Type B pancreatic cell (in vitro differentiated cells): ENCODE measurements around the gene HOXB7. TPM values are rescaled to one million over a fixed set of nuclear protein-coding genes. Genes with fewer than 3 reads are reported as not detected.

Source experiments
- DNase-seq: peaks from one replicate; pipeline ENCODE4 v3.0.0; 2021; ENCODE audit warnings: mixed read lengths; ENCODE audit not compliant: unreplicated experiment; ENCODE audit errors: extremely low spot score
- H3K27ac Mint-ChIP-seq: 2 replicates; pipeline ENCODE4 v1.8.0; 2021; ENCODE audit warnings: mild to moderate bottlenecking, mixed read lengths
- H3K27me3 Mint-ChIP-seq: 2 replicates; pipeline ENCODE4 v1.8.0; 2021; ENCODE audit warnings: mixed read lengths
- H3K36me3 Mint-ChIP-seq: 2 replicates; pipeline ENCODE4 v1.8.0; 2021; ENCODE audit warnings: mixed read lengths
- H3K4me1 Mint-ChIP-seq: one replicate; pipeline ENCODE4 v1.8.0; 2021; ENCODE audit warnings: mixed read lengths; ENCODE audit not compliant: unreplicated experiment
- H3K4me3 Mint-ChIP-seq: 2 replicates; pipeline ENCODE4 v1.8.0; 2021; ENCODE audit warnings: mild to moderate bottlenecking, mixed read lengths
- H3K9me3 Mint-ChIP-seq: 2 replicates; pipeline ENCODE4 v1.8.0; 2021; ENCODE audit warnings: mixed read lengths
- total RNA-seq: library from RNA; stranded (reverse); gene quantifications from 2 replicates; pipeline ENCODE4 v1.2.1, GENCODE V29; 2021; ENCODE audit warnings: low replicate concordance
- TF ChIP-seq, protein P1 (sequence below): fragments of 200-600 bp; sonication (generic); conservative IDR thresholded peaks from 2 replicates; pipeline ENCODE4 v1.5.0; 2021; ENCODE audit warnings: antibody characterized with exemption, mild to moderate bottlenecking

Gene HOXB7
- total RNA-seq, 1 donor from 2014 or later = 9.8 TPM

DNA sequence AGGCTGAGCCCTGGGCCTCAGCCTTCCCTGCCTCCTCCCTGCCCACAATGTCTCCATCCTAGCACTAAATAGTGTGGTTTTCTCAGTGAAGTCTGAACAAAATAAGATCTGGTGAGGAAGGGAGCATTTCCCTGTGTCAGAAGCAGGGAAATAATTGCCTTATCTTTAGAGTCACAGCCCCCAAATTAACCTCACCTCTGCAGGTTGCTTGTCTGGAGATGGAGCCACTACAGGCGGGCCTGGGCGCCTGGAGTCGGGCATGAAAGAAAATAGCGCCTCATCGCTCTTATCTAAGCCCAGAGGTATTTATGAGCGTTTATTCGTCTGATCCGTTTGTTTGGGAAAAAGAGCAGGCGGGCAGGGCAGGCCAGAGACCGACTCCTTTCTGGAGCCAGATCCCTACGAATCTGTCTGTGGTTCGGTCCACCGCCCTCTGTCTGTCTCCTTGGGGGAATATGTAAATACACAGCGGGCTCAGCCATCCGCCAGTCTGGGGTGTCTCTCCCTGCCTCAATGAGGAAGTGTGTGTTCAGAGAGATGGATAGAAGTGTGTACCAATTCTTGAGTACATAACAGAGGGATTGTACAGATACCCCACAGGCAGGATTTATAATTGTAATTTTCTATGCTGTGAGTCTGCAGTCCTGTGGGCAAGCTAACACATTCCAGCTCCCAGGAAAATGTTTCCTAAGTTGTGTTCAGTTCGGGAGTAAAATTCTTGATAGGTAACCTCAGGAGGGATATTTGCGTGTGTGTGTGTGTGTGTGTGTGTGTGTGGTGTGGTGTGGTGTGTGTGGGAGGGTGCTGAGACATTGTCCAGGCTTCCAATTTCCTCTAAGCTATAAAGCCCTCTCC is 10.3 kb downstream of the HOXB7 start:
- H3K4me1 Mint-ChIP-seq = peaks cover 36% of the 10 kb centered on the region
- no peak overlapping the region for H3K27ac Mint-ChIP-seq
- peaks cover 20% of the 10 kb centered on the region for H3K36me3 Mint-ChIP-seq
- H3K9me3 Mint-ChIP-seq = no peaks in the 10 kb centered on the region
- H3K27me3 Mint-ChIP-seq = peaks cover 98% of the 10 kb centered on the region
- TF ChIP-seq, protein P1, sequence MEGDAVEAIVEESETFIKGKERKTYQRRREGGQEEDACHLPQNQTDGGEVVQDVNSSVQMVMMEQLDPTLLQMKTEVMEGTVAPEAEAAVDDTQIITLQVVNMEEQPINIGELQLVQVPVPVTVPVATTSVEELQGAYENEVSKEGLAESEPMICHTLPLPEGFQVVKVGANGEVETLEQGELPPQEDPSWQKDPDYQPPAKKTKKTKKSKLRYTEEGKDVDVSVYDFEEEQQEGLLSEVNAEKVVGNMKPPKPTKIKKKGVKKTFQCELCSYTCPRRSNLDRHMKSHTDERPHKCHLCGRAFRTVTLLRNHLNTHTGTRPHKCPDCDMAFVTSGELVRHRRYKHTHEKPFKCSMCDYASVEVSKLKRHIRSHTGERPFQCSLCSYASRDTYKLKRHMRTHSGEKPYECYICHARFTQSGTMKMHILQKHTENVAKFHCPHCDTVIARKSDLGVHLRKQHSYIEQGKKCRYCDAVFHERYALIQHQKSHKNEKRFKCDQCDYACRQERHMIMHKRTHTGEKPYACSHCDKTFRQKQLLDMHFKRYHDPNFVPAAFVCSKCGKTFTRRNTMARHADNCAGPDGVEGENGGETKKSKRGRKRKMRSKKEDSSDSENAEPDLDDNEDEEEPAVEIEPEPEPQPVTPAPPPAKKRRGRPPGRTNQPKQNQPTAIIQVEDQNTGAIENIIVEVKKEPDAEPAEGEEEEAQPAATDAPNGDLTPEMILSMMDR = no peak
- H3K4me3 Mint-ChIP-seq = peak overlapping the region; percentile 69
- no peak for DNase-seq

DNA sequence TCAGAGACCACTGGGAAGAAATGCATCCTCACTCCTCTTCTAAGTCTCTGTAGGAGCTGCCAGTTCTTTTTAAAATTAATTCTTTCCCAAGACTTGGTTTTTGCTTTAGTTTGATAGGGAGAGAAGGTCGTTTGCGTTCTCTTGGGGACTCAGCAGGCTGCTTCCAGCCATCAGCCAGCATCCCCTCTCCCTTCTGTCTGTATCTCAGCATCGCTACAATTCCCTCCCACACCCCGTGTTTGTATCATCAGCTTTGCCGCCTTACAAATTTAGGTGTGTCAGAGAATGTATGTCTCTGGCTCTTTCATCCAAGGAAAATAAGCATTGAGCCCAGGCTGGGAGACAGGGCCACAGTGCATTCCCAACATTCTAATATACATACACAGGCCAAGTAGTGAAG is 11.5 kb downstream of the HOXB7 start:
- H3K27ac Mint-ChIP-seq = peak overlapping the region; percentile 91
- TF ChIP-seq, protein P1 = no peak
- peak overlapping the region; percentile 91 for H3K4me3 Mint-ChIP-seq
- no peak for DNase-seq
- peaks cover 44% of the 10 kb centered on the region for H3K4me1 Mint-ChIP-seq
- H3K36me3 Mint-ChIP-seq = peaks cover 18% of the 10 kb centered on the region
- no peaks in the 10 kb centered on the region for H3K9me3 Mint-ChIP-seq
- H3K27me3 Mint-ChIP-seq = peaks cover 97% of the 10 kb centered on the region

DNA sequence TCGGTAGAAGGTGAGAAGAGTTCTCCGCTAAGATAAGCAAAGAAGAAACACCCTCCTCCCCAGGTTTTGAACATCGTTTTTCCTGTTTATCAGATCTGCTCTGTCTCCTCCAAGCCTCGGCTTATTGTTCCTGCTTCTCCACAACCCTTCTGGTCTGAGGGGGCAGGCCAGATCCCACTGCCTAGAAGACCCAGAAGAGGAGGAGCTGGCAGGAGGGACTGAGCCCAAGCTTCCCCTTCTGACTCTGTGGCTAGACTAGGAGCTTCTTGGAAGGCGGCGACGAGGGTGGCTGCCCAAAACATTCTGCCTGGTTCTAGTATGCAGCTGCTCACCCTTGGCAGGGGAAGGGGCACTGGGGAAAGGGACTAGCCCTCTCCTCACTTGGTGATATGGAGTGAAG is 12.1 kb downstream of the HOXB7 start:
- TF ChIP-seq, protein P1 = no peak
- H3K27ac Mint-ChIP-seq = peak overlapping the region; percentile 91
- H3K4me3 Mint-ChIP-seq = peak overlapping the region; percentile 91
- peaks cover 18% of the 10 kb centered on the region for H3K36me3 Mint-ChIP-seq
- no peak for DNase-seq
- H3K4me1 Mint-ChIP-seq = peaks cover 49% of the 10 kb centered on the region
- no peaks in the 10 kb centered on the region for H3K9me3 Mint-ChIP-seq
- peaks cover 97% of the 10 kb centered on the region for H3K27me3 Mint-ChIP-seq

DNA sequence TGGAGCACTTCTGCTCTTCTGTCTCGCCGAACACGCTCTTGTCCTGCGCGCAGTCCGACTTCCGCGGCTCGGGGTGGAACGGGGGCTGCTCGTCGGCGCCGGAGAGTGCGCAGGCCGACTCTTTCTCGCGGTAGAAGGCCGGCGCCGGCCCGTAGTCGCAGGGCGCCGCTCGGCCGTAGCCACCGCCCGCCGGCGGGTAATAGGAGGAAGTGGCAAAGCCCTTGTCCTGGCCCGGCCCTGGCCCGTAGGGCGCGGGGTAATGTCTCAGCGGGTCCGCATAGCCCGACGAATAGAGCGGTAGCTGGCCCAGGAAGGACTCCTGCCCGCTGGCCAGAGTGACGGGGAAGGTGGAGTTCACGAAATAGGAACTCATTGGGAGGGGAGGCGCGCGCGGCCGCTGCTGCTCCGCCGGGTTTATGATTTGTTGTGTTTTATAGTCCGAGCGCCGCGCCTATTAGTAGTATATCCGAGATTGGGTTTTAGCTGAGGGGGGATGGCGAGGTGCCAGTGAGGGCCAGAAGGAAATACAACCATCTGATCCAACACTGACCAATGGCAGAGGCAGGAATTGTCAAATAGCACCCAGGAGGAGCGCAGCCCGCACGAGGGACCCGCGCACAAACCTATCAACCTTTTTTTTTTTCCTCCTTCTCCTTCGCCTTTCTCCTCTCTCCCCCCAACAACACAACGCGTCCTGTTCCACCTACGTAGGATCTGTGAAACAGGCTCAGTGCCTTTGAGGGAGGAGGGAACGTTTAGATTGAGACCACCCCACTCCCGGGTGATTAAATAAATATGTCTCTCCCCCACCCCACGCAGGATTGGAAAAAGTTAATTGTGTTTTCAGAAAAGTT is 12.8 kb downstream of the HOXB7 start:
- no peak for DNase-seq
- Mint-ChIP-seq H3K4me3 (peak overlapping the region; percentile 91), H3K36me3 (peaks cover 14% of the 10 kb centered on the region), H3K4me1 (peaks cover 49% of the 10 kb centered on the region), H3K9me3 (no peaks in the 10 kb centered on the region), H3K27ac (peak overlapping the region; percentile 91), H3K27me3 (peaks cover 97% of the 10 kb centered on the region)
- TF ChIP-seq, protein P1 = no peak

DNA sequence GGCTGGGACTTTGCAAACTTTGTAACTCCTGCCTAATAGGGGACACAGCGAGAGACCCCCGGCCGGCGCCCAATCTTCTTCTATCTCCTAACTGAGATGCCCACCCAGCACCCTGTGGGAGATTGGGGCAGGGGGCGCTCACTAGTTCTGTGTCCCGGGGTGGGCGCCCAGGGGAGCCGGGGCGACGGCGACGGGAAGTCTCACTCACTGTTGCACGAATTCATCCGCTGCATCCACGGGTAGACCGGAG is 13.4 kb downstream of the HOXB7 start:
- H3K27ac Mint-ChIP-seq = peak overlapping the region; percentile 91
- H3K4me1 Mint-ChIP-seq = peaks cover 49% of the 10 kb centered on the region
- H3K4me3 Mint-ChIP-seq = peak overlapping the region; percentile 91
- H3K36me3 Mint-ChIP-seq = peaks cover 14% of the 10 kb centered on the region
- H3K9me3 Mint-ChIP-seq = no peaks in the 10 kb centered on the region
- TF ChIP-seq, protein P1 = no peak
- H3K27me3 Mint-ChIP-seq = peaks cover 97% of the 10 kb centered on the region
- DNase-seq = no peak
